ENCODE measurements around the gene ID3.

DNA sequence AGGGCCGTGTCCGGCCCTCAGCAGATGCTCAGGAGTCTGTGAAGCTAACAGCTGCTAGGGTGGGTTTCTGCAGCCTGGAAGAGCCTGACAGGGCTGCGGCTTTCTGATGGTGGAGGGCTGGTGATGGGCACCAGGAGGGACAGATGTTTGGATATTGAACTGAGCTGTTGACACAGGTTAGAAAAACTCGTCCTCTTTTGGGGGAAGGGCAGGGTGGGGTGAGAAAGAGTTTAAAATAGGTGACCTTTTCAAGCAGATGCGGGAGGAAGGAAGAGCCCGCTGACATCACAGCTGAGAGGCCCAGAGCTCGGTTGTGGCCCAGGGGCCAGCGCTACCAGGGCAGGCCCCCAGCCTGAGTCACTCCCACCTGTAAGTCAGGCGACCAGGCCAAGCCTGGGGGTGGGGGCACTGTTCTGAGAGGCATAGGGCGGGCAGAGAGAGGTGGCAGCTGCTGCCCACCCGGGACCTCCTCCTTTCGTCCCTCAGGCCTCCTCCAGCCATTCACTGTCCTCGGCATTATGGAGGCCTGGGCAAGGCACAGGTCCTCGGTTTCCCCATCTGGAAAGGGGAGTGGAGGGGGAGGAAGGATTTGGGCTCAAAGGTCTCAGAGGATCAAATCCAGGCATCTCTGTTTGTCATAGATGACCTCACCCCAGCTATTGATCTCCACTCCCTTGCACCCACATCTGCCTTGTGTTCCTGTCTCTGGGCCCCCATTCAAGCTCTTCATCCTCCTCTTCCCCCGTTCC is 32.3 kb upstream of the ID3 start:
- TF ChIP-seq, protein P1, sequence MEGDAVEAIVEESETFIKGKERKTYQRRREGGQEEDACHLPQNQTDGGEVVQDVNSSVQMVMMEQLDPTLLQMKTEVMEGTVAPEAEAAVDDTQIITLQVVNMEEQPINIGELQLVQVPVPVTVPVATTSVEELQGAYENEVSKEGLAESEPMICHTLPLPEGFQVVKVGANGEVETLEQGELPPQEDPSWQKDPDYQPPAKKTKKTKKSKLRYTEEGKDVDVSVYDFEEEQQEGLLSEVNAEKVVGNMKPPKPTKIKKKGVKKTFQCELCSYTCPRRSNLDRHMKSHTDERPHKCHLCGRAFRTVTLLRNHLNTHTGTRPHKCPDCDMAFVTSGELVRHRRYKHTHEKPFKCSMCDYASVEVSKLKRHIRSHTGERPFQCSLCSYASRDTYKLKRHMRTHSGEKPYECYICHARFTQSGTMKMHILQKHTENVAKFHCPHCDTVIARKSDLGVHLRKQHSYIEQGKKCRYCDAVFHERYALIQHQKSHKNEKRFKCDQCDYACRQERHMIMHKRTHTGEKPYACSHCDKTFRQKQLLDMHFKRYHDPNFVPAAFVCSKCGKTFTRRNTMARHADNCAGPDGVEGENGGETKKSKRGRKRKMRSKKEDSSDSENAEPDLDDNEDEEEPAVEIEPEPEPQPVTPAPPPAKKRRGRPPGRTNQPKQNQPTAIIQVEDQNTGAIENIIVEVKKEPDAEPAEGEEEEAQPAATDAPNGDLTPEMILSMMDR (IDR thresholded peaks at IDR 0.05) = no peak
- TF ChIP-seq POLR2A (IDR thresholded peaks at IDR 0.05) = no peak
